Vagina (tissue), 2 donors: ENCODE data around the gene MALRD1.

ENCODE experiments used
- POLR2A ChIP-seq, 2 donors: fragments of 450-650 bp; IDR thresholded peaks; one replicate each; pipeline ENCODE4 v1.6.1; 2017; ENCODE audit warnings: antibody characterized with exemption in 2 of 2, mild to moderate bottlenecking in 2 of 2, moderate library complexity in 2 of 2
- POLR2AphosphoS5 ChIP-seq, 2 donors: sonication (generic); formaldehyde crosslinking; IDR thresholded peaks; one replicate each; pipeline ENCODE4 v1.9.0; 2017; ENCODE audit warnings: antibody characterized with exemption in 2 of 2, mild to moderate bottlenecking in 2 of 2, low read depth in 1 of 2; ENCODE audit not compliant: insufficient read depth in 1 of 2
- TF ChIP-seq, protein P1 (sequence below), 3 experiments: fragments of 450-650 bp in 2 of 3; fragments of 200-600 bp in 1 of 3; sonication (generic) in 1 of 3; IDR thresholded peaks; one replicate each; pipeline ENCODE4 v1.5.1; 2017 to 2019; ENCODE audit warnings: antibody characterized with exemption in 3 of 3, mild to moderate bottlenecking in 2 of 3, moderate library complexity in 2 of 3

DNA sequence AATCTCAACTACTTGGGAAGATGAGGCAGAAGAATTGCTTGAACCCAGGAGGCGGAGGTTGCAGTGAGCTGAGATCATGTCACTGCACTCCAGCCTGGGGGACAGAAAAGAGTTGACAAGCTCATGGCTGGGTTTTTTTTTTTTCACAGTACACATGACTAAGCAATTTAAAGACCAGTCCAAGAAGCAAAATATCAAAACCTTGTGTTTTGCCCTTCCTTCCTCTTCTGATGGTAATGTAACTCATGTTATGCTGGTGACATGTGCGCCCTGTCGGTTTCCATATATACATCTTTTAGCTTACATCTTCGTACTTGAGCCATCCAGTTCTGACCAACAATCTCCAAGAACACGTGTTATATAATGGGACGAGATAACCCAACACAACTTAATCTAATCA lies 530.0 kb downstream of the MALRD1 start:
- TF ChIP-seq POLR2A (IDR thresholded peaks at IDR 0.05) (no peak), POLR2AphosphoS5 (IDR thresholded peaks at IDR 0.05; ENCODE audit: insufficient read depth in 1 of 2, low read depth in 1 of 2) (no peak)
- TF ChIP-seq, protein P1, sequence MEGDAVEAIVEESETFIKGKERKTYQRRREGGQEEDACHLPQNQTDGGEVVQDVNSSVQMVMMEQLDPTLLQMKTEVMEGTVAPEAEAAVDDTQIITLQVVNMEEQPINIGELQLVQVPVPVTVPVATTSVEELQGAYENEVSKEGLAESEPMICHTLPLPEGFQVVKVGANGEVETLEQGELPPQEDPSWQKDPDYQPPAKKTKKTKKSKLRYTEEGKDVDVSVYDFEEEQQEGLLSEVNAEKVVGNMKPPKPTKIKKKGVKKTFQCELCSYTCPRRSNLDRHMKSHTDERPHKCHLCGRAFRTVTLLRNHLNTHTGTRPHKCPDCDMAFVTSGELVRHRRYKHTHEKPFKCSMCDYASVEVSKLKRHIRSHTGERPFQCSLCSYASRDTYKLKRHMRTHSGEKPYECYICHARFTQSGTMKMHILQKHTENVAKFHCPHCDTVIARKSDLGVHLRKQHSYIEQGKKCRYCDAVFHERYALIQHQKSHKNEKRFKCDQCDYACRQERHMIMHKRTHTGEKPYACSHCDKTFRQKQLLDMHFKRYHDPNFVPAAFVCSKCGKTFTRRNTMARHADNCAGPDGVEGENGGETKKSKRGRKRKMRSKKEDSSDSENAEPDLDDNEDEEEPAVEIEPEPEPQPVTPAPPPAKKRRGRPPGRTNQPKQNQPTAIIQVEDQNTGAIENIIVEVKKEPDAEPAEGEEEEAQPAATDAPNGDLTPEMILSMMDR (IDR thresholded peaks at IDR 0.05): no peak
